Panc1 (cell line): ENCODE data around the gene KIRREL3. TPM values are rescaled to one million over a fixed set of nuclear protein-coding genes. Genes with fewer than 3 reads are reported as not detected.

Experiments
- ATAC-seq: fragments of 200-7000 bp; cut with Tn5 transposase; 2 replicates; pipeline ENCODE4 v1.9.1; 2020; ENCODE audit warnings: mild to moderate bottlenecking, moderate library complexity
- BruUV-seq: library from RNA; stranded (reverse); fragments of 400-500 nt; replicated peaks from 2 replicates; lab custom pipeline; 2021; lab: Mats Ljungman, UMichigan
- CTCF ChIA-PET: fragments of 300-600 bp; sonication (Branson Sonifier 250); formaldehyde crosslinking; loops from one replicate; lab custom pipeline; 2022; ENCODE audit warnings: antibody characterized with exemption; lab: Charles Lee
- POLR2A ChIA-PET: fragments of 300-600 bp; sonication (Branson Sonifier 250); formaldehyde crosslinking; loops from one replicate; lab custom pipeline; 2022; ENCODE audit warnings: antibody characterized with exemption; lab: Charles Lee
- DNase-seq: peaks from one replicate; pipeline ENCODE4 v3.0.0-alpha.2; 2010; ENCODE audit warnings: low read depth, low spot score
- H3K27ac ChIP-seq: 2 replicates; pipeline ENCODE4 v1.5.1; 2011; ENCODE audit warnings: mild to moderate bottlenecking, low read length, inconsistent platforms
- H3K27me3 ChIP-seq: fragments of 200-500 bp; sonication (Bioruptor generic); 2 replicates; pipeline ENCODE4 v1.6.0; 2014; ENCODE audit warnings: low read length, inconsistent platforms; ENCODE audit not compliant: control insufficient read depth, insufficient read depth
- H3K36me3 ChIP-seq: fragments of 200-500 bp; sonication (Bioruptor generic); 2 replicates; pipeline ENCODE4 v1.5.1; 2014; ENCODE audit warnings: inconsistent platforms, mild to moderate bottlenecking, low read length, moderate library complexity; ENCODE audit not compliant: control insufficient read depth, insufficient read depth
- H3K4me1 ChIP-seq: 2 replicates; pipeline ENCODE4 v1.5.1; 2011; ENCODE audit warnings: inconsistent platforms, mild to moderate bottlenecking, low read length, moderate library complexity; ENCODE audit not compliant: control insufficient read depth, insufficient read depth
- H3K4me3 ChIP-seq, 2 experiments: 2 replicates each; pipeline ENCODE4 v1.5.1; 2011 to 2012; ENCODE audit warnings: low read depth in 2 of 2, low read length in 2 of 2, mild to moderate bottlenecking in 2 of 2, inconsistent platforms in 1 of 2, moderate library complexity in 1 of 2
- H3K9me3 ChIP-seq: fragments of 200-500 bp; sonication (Bioruptor generic); 2 replicates; pipeline ENCODE4 v1.5.1; 2014; ENCODE audit warnings: low read depth, mild to moderate bottlenecking, inconsistent platforms, low read length, moderate library complexity; ENCODE audit not compliant: control insufficient read depth, insufficient read depth
- CTCF ChIP-seq: fragments of 450-650 bp; IDR thresholded peaks from 2 replicates; pipeline ENCODE4 v1.5.1; 2017; ENCODE audit warnings: mild to moderate bottlenecking
- POLR2AphosphoS5 ChIP-seq: IDR thresholded peaks from 2 replicates; pipeline ENCODE4 v1.6.1; 2012; ENCODE audit warnings: mild to moderate bottlenecking, low read depth, low read length, moderate library complexity
- SIN3A ChIP-seq: IDR thresholded peaks from 2 replicates; pipeline ENCODE4 v1.6.1; 2012; ENCODE audit warnings: low read depth, mild to moderate bottlenecking, low read length, moderate library complexity, borderline replicate concordance; ENCODE audit not compliant: insufficient read depth
- TCF7L2 ChIP-seq: IDR thresholded peaks from 2 replicates; pipeline ENCODE4 v1.6.1; 2011; ENCODE audit warnings: mild to moderate bottlenecking, low read depth, low read length, inconsistent platforms
- in situ Hi-C: cut with HindIII; loops from 2 replicates; pipeline ENCODE4 v1.10.0; 2016; ENCODE audit warnings: low sequenced_read_pairs, low pct_unique_long_range_greater_than_20kb
- intact Hi-C: fragments of 100-400 bp; cut with micrococcal nuclease; formaldehyde crosslinking; loops from one replicate; pipeline ENCODE4 v1.10.0; 2022; ENCODE audit not compliant: unreplicated experiment
- total RNA-seq: library from RNA; stranded (reverse); gene quantifications from one replicate; pipeline ENCODE4 v1.2.1, GENCODE V29; 2021; ENCODE audit not compliant: unreplicated experiment
- TF ChIP-seq, protein P1 (sequence below), 2 experiments: IDR thresholded peaks; 2 replicates each; pipeline ENCODE4 v1.6.1; 2011 to 2012; ENCODE audit warnings: low read depth in 2 of 2, control low read depth in 1 of 2, low read length in 1 of 2, mild to moderate bottlenecking in 1 of 2, moderate library complexity in 1 of 2; ENCODE audit not compliant: insufficient read depth in 1 of 2

KIRREL3 gene
- total RNA-seq, 1 experiment from 2014 or later: 0.36 TPM

DNA sequence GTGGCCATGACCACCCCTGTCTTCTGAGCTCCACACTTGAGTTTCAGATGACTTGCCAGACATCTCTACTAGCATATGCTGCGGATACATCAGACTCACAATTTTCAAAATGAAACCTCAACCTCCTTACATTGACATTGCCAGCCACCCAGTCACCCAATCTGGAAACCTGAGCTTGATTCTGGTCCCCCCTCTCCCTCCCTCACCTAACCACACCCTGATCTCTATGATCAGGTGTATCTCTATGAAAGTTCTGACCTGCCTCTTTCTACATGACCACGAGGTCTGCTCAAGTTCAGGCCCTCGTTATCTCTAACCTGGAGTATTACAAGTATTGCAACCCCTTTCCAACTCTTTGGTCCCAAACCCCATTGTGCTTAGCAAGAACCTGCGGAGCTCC is 254.1 kb downstream of the KIRREL3 start:
- ATAC-seq (no peak), DNase-seq (no peak)
- no peak overlapping the region for H3K4me3 ChIP-seq
- in situ Hi-C loops (no loop called here), intact Hi-C loops (no loop called here)
- POLR2A ChIA-PET: no interaction called here
- H3K27me3 ChIP-seq: peaks cover under 1% of the 10 kb centered on the region; the same call in 1 of the 2 replicates
- CTCF ChIA-PET: no interaction called here
- BruUV-seq: no TSS peak
- no peaks in the 10 kb centered on the region for H3K9me3 ChIP-seq
- H3K4me1 ChIP-seq: no peaks in the 10 kb centered on the region
- H3K36me3 ChIP-seq: no peaks in the 10 kb centered on the region
- H3K27ac ChIP-seq: no peak overlapping the region
- TF ChIP-seq, protein P1, sequence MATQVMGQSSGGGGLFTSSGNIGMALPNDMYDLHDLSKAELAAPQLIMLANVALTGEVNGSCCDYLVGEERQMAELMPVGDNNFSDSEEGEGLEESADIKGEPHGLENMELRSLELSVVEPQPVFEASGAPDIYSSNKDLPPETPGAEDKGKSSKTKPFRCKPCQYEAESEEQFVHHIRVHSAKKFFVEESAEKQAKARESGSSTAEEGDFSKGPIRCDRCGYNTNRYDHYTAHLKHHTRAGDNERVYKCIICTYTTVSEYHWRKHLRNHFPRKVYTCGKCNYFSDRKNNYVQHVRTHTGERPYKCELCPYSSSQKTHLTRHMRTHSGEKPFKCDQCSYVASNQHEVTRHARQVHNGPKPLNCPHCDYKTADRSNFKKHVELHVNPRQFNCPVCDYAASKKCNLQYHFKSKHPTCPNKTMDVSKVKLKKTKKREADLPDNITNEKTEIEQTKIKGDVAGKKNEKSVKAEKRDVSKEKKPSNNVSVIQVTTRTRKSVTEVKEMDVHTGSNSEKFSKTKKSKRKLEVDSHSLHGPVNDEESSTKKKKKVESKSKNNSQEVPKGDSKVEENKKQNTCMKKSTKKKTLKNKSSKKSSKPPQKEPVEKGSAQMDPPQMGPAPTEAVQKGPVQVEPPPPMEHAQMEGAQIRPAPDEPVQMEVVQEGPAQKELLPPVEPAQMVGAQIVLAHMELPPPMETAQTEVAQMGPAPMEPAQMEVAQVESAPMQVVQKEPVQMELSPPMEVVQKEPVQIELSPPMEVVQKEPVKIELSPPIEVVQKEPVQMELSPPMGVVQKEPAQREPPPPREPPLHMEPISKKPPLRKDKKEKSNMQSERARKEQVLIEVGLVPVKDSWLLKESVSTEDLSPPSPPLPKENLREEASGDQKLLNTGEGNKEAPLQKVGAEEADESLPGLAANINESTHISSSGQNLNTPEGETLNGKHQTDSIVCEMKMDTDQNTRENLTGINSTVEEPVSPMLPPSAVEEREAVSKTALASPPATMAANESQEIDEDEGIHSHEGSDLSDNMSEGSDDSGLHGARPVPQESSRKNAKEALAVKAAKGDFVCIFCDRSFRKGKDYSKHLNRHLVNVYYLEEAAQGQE (IDR thresholded peaks at IDR 0.05; ENCODE audit: insufficient read depth in 1 of 2, low read depth in 2 of 2, low read length in 1 of 2): no peak
- TF ChIP-seq TCF7L2: no peak
- no peak for TF ChIP-seq CTCF
- no peak for TF ChIP-seq POLR2AphosphoS5

- no TSS peak for BruUV-seq
- Histone ChIP-seq H3K4me3 (no peak overlapping the region), H3K27me3 (peaks cover 9% of the 10 kb centered on the region), H3K27ac (no peak overlapping the region), H3K4me1 (no peaks in the 10 kb centered on the region), H3K9me3 (no peaks in the 10 kb centered on the region), H3K36me3 (no peaks in the 10 kb centered on the region)
- intact Hi-C loops: no loop called here
- DNase-seq (no peak), ATAC-seq (no peak)
- no peak for TF ChIP-seq TCF7L2
- TF ChIP-seq, protein P1 (IDR thresholded peaks at IDR 0.05; ENCODE audit: insufficient read depth in 1 of 2, low read depth in 2 of 2, low read length in 1 of 2): no peak
- TF ChIP-seq SIN3A: no peak
- in situ Hi-C loops: no loop called here
- ChIA-PET POLR2A (no interaction called here), CTCF (interaction anchor here (0.6 kb wide), 1 partner anchor 366 kb away, joined by 6 read pairs; no protein-coding TSS in a partner anchor)
Measured at GRCh38 chr11:126744699-126745098, 255.9 kb downstream of the KIRREL3 start.
